Muscle layer of duodenum (tissue), 2 donors: ENCODE results near the gene AGBL4.

Source experiments
- H3K27ac ChIP-seq: one replicate; pipeline ENCODE4 v1.7.0; 2013; ENCODE audit warnings: mild to moderate bottlenecking, low read length
- H3K27me3 ChIP-seq: one replicate; pipeline ENCODE4 v1.7.0; 2013; ENCODE audit warnings: low read depth, mild to moderate bottlenecking, control low read depth, low read length
- H3K36me3 ChIP-seq, 2 donors: one replicate each; pipeline ENCODE4 v1.7.0; 2013; ENCODE audit warnings: low read length in 2 of 2, control low read depth in 1 of 2, mild to moderate bottlenecking in 1 of 2; ENCODE audit not compliant: insufficient read depth in 2 of 2, control insufficient read depth in 1 of 2
- H3K4me1 ChIP-seq, 2 donors: one replicate each; pipeline ENCODE4 v1.7.0; 2013; ENCODE audit warnings: low read length in 2 of 2, mild to moderate bottlenecking in 2 of 2, control low read depth in 1 of 2, moderate library complexity in 1 of 2; ENCODE audit not compliant: insufficient read depth in 2 of 2, control insufficient read depth in 1 of 2
- H3K4me3 ChIP-seq, 2 donors: one replicate each; pipeline ENCODE4 v1.7.0; 2013; ENCODE audit warnings: low read length in 2 of 2, low read depth in 1 of 2, mild to moderate bottlenecking in 1 of 2
- H3K9me3 ChIP-seq, 2 donors: one replicate each; pipeline ENCODE4 v1.7.0; 2013; ENCODE audit warnings: low read length in 2 of 2, control low read depth in 1 of 2, mild to moderate bottlenecking in 1 of 2; ENCODE audit not compliant: control insufficient read depth in 1 of 2
- donor health status: healthy.

AGBL4 gene

GRCh38 chr1:48676822-48677221, 1346.9 kb downstream of the AGBL4 start:
- Histone ChIP-seq H3K27ac (no peak overlapping the region), H3K27me3 (no peaks in the 10 kb centered on the region), H3K4me1 (peaks cover 0 to 4% of the 10 kb centered on the region in 2 donors), H3K9me3 (no peaks in the 10 kb centered on the region), H3K4me3 (no peak overlapping the region), H3K36me3 (no peaks in the 10 kb centered on the region)

DNA sequence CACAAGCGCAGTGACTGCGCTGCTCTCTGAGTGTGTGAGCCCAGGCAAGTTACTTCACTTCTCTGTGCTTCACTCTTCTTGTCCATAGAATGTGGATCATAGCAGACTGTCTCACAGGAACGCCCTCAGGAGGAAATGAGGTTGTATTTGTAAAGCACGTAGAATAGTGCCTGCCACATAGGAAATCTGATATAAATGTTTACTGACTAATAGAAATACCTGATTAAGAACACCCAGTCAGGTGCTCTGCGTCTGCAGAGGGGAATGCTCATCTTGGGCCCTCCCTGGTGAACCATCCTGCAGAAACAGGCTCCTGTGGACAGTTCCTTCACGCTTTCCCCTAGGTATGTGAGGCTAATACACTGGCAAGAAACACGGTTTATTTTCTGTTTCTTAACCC, 1347.4 kb downstream of the AGBL4 start:
- Histone ChIP-seq H3K4me3 (no peak overlapping the region), H3K4me1 (peaks cover 0 to 4% of the 10 kb centered on the region in 2 donors), H3K27me3 (no peaks in the 10 kb centered on the region)

GRCh38 chr1:48675251-48675650, 1348.5 kb downstream of the AGBL4 start:
- Histone ChIP-seq H3K9me3 (no peaks in the 10 kb centered on the region), H3K4me3 (no peak overlapping the region), H3K27ac (no peak overlapping the region), H3K4me1 (peaks cover 0 to 8% of the 10 kb centered on the region in 2 donors), H3K36me3 (no peaks in the 10 kb centered on the region), H3K27me3 (no peaks in the 10 kb centered on the region)

More for the DNA sequence above, 1347.4 kb downstream of the AGBL4 start:
- Histone ChIP-seq H3K9me3 (no peaks in the 10 kb centered on the region), H3K27ac (no peak overlapping the region), H3K36me3 (no peaks in the 10 kb centered on the region)

DNA sequence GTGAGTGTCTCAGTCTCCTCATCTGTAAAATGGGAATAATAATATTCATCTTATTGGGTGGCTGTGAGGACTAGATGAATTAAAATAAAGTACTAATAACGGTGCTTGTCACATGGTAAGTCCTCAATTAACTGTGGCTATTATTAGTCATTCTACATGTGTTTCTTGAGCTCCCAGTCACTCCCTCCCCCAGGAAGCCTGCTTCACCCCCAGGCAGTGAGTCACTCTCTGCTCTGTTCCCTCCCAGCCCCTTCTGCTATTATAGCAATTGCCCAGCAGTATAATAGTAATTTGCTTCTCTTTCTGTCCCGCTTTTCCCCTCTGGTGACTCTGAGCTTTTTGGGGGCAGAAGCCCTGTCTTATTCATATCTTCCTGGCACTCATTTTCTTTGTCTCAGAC, 1349.1 kb downstream of the AGBL4 start:
- Histone ChIP-seq H3K4me3 (no peak overlapping the region), H3K36me3 (no peaks in the 10 kb centered on the region), H3K9me3 (no peaks in the 10 kb centered on the region), H3K27me3 (no peaks in the 10 kb centered on the region), H3K27ac (no peak overlapping the region), H3K4me1 (peaks cover 0 to 8% of the 10 kb centered on the region in 2 donors)

- Histone ChIP-seq H3K27me3 (no peaks in the 10 kb centered on the region), H3K36me3 (no peaks in the 10 kb centered on the region), H3K9me3 (no peaks in the 10 kb centered on the region), H3K4me3 (no peak overlapping the region), H3K27ac (no peak overlapping the region), H3K4me1 (peaks cover 0 to 8% of the 10 kb centered on the region in 2 donors)
These were observed 1350.2 kb downstream of the AGBL4 start for GRCh38 chr1:48673332-48674105.

DNA sequence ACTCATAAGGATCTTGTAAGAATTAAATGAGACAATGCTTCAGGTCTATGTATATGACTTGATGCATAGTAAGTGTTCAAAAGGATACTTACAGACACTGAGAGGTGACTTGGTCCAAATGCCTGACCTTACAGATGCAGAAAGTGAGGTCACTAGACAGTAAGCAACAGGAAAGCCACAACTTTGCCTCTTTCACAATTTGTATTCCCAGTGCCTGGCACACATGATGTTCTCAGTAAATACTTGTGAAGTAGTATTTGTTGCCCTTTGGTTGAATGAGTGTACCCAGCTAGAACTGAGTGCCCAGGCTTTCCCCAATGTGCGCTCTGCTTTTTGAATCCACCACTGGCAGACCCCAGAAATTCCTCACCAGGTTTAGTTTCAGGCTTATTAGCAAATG, 1352.2 kb downstream of the AGBL4 start:
- Histone ChIP-seq H3K4me3 (no peak overlapping the region), H3K9me3 (no peaks in the 10 kb centered on the region), H3K27me3 (no peaks in the 10 kb centered on the region), H3K36me3 (no peaks in the 10 kb centered on the region), H3K27ac (no peak overlapping the region), H3K4me1 (peaks cover 0 to 8% of the 10 kb centered on the region in 2 donors)

- Histone ChIP-seq H3K9me3 (no peaks in the 10 kb centered on the region), H3K36me3 (no peaks in the 10 kb centered on the region), H3K27ac (no peak overlapping the region), H3K4me3 (no peak overlapping the region), H3K4me1 (peaks cover 0 to 8% of the 10 kb centered on the region in 2 donors), H3K27me3 (no peaks in the 10 kb centered on the region)
These were observed 1353.3 kb downstream of the AGBL4 start for GRCh38 chr1:48670234-48671020.

GRCh38 chr1:48668339-48668738, 1355.4 kb downstream of the AGBL4 start:
- Histone ChIP-seq H3K9me3 (no peaks in the 10 kb centered on the region), H3K27me3 (no peaks in the 10 kb centered on the region), H3K4me1 (peaks cover 0 to 8% of the 10 kb centered on the region in 2 donors), H3K36me3 (no peaks in the 10 kb centered on the region), H3K27ac (no peak overlapping the region), H3K4me3 (no peak overlapping the region)

DNA sequence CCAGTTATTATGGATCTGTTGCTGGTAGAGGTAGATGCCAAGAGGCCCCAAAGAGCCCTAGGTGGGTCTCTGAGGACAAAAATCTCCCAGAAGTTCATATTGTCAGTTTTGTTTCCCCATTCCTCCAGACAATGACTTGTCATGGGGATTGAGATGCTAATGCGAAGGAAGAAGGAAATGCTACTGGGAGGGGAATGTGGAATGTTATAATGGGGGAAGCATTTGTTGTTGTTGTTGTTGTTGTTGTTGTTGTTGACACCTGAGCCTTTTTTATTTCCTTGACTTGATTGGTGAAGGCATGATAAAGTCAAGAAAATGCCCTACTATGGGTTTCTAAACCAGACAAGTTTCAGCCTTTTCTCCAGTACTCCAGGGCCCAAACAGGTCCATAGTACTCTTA, 1356.0 kb downstream of the AGBL4 start:
- Histone ChIP-seq H3K9me3 (no peaks in the 10 kb centered on the region), H3K4me3 (no peak overlapping the region), H3K36me3 (no peaks in the 10 kb centered on the region), H3K27ac (no peak overlapping the region), H3K27me3 (no peaks in the 10 kb centered on the region), H3K4me1 (peaks cover 0 to 8% of the 10 kb centered on the region in 2 donors)

GRCh38 chr1:48665708-48666407, 1357.9 kb downstream of the AGBL4 start:
- peaks cover 0 to 4% of the 10 kb centered on the region in 2 donors for H3K4me1 ChIP-seq
- H3K36me3 ChIP-seq = no peaks in the 10 kb centered on the region
- H3K27ac ChIP-seq = no peak overlapping the region
- no peaks in the 10 kb centered on the region for H3K27me3 ChIP-seq
- no peak overlapping the region for H3K4me3 ChIP-seq
- H3K9me3 ChIP-seq = no peaks in the 10 kb centered on the region
